GM19238 (cell line): ENCODE results near the gene ADRB2.

Experiments used
- DNase-seq: peaks from one replicate; pipeline ENCODE4 v3.0.0; 2011; ENCODE audit warnings: low spot score; ENCODE audit not compliant: insufficient read length

ADRB2 gene

GRCh38 chr5:148830211-148830610 lies 3.8 kb downstream of the ADRB2 start:
- no peak for DNase-seq

DNA sequence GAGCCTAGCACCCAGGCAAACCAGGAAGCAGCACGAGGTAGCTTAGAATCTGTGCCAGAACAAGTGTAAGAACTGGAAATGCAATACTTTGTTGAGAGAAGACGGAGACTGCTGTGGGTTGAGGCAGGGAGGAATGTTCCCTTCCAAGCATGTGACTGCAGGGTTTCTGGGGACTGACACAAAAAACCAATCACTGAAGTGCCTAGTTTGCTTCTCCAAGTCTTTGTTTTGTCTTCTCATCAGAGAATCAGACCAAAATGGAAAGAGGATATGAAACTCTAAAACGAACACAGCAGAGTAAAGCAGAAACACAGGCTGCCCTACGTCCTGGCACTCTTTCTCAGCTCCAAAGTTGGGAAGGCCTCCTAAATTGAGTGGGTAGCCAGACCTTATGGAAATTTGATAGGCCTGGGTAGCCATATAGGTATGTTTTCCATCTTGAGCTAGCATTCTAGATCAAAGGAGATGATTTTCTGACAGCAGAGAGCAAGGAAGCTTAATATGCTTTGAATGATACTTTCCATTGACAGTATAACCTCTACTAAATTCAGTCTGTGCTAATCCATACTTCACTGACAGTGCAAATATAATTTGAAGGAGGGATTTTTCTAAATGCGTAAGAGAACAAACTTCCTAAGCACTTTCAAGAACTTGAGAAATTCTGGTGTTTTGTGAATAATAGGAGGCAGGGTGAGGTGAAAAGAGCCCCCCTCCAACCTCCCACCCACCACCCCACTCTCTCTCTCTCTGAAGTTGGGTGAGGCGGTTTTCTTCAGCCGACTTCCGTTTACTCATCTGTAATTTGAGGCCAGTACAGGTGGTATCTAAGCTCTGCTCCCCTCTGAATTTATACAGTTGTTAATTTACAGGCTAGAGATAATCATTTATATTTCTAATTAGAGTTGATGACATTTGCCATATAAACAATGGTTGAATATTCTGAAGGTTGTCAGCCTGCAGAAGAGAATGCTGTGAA lies 5.5 kb downstream of the ADRB2 start:
- no peak for DNase-seq

- no peak for DNase-seq
Observed at GRCh38 chr5:148833122-148833521, 6.7 kb downstream of the ADRB2 start.

DNA sequence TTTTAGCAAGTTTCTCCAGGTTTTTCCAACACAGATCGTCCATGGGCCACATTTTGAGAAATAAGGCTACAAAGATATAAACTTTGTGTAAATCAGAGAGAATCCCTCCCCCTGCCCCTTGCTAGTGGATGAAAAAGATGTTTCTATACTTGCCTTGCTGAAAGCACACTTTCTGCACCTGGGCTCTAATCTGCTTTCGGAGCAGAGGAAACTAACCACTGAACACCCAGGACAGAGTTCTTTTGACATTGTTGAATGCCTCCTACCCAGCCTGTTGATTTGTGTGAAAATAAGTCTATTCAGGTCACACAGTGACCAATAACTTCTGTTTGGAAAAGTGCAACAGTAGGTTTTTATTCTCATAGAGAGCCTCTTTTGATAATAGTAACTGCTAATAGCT lies 7.5 kb downstream of the ADRB2 start:
- no peak for DNase-seq

DNA sequence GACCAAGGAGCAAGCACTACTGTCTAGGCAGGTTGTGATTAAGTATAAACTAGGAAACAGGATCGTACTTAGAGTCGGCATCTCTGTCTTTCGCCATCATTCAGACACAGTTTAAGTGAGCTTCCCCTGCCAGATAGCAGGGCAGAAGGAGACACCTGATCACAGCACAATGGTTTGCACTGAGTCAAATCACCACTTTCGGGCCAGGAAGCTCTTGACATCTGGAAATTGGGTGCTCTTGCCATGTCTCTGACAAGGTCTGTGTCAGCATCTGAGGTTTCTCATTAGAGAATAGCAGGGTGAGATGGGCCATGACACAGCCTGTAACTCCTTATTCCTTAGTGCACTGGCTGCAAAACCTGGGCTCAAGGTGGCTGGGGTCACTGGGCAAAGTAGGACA lies 8.3 kb downstream of the ADRB2 start:
- no peak for DNase-seq

DNA sequence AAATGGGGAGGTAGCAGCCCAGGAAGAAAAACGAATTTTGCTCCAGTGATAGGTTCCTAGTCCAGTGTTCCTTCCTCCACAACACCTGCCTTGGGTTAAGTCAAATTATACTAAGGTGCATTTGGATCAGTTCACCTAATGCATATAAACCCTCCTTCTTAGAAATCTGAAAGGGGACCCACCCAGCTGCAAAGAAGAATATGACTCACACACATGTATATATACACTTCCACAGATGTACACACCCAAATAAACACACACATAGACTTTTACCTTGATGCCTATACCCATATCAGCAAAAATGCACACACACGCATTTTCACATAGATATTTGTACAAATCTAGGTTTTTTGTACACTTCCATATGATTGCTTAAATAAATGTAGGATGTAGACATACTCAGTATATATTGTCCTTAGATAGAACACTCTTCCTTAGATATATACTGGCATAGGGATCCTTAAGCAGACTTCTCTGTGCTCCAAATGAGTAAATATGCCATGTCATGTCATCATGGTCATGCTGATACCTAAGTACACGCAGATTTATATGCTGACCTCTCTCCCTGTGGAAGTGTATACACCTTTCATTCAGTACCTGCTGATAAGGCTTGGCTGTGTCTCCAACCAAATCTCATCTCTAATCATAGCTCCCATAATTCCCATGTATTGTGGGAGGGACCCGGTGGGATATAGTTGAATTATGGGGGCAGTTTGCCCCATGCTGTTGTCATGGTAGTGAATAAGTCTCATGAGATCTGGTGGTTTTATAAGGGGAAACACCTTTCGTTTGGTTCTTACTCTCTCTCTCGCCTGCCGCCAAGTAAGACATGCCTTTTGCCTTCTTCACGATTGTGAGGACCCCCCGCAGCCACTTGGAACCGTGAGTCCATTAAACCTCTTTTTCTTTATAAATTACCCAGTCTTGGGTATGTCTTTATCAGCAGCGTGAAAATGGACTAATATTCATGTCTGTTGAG lies 10.2 kb downstream of the ADRB2 start:
- DNase-seq = no peak

DNA sequence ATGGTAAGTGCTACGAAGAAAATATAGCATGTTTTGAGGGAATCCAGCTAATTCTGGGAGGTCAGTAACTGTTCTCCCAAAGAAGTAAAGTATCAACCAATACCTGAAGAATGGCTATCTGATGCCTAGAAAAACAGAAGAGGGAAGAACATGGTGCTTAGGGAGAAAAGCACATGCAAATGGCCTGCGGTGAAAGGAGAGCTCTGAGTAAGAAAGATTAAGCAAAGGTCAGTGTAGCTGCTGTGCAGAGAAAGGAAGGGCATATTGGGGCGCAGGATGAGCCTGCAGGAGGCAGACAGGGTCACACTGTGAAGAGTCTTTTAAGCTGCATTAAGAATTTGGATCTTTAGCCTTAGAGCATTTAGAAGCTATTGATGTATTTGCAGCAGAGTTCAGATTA lies 11.0 kb downstream of the ADRB2 start:
- no peak for DNase-seq

DNA sequence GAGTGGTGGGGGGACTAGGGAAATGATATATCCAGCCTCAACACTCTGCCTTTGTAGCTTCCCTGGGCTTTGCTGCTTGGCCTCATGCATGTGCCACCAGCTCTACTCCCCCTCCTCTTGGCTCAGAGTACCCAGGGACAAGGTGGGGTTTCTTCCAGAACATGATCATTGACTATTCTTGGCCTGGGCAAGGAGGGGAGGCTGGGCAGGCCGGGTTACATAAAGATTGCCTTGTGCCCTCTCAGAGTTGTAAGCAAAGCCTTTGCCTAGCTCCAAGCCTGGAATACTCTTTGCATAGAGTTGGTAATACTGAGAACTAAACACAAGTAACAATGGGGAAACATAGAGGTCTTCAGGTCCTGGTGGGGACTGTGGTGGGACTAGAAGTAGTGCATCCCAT lies 11.9 kb downstream of the ADRB2 start:
- no peak for DNase-seq

DNA sequence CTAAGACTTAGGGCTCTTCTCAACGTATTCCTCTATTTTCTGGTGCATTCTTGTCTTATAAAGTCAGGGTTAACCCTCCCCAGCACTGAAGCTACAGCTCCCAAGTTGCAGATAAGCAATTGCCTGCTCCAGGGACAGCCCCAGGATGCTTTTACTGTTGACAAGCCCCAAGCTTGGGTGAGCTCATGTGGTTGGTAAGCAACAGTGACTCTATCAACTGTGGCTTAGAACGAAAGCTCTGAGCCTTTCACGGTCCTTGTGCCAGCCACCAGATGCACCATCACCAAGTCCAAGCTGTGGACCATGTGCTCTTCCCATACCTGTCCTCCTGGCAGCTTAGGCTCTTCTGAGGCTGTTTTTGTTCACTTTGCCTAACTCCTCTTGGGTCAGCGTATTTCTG lies 13.5 kb downstream of the ADRB2 start:
- DNase-seq = no peak

GRCh38 chr5:148840531-148840930 lies 14.1 kb downstream of the ADRB2 start:
- no peak for DNase-seq

GRCh38 chr5:148841519-148841918 lies 15.1 kb downstream of the ADRB2 start:
- DNase-seq = no peak

DNA sequence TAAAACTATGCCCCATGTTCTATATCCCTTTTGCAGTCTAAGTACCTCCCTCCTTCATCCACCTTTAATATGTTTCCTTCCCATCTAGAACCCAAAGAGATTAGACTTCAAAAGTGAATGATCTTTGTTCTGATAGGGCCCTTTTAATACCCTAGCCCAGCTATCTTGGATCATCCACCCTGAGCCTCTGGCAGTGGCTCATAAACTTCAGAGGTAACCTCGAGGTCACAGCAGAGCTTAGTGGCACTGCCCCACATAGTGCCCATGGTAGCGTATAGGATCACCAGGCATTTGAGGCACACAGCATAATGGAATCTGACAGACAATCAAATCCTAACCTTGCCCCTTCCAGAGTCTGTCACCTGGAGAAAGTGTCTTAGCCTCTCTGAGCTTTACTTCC lies 15.8 kb downstream of the ADRB2 start:
- DNase-seq = no peak

- no peak for DNase-seq
Observed at GRCh38 chr5:148843510-148844318, 17.3 kb downstream of the ADRB2 start.

GRCh38 chr5:148844433-148845280 lies 18.2 kb downstream of the ADRB2 start:
- DNase-seq = no peak

DNA sequence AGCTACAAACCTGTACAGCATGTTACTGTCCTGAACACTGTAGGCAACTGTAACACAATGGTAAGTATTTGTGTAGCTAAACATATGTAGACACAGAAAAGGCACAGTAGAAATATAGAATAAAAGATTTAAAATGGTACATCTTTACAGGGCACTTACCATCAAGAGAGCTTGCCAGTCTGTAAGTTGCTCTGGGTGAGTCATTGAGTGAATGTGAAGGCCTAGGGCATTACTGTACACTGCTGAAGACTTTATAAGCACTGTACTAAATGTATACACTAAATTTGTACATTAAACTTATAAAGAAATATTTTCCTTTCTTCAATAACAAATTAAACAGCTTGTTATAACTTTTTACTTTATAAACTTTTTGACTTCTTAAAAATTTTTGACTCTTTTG lies 20.5 kb downstream of the ADRB2 start:
- no peak for DNase-seq

DNA sequence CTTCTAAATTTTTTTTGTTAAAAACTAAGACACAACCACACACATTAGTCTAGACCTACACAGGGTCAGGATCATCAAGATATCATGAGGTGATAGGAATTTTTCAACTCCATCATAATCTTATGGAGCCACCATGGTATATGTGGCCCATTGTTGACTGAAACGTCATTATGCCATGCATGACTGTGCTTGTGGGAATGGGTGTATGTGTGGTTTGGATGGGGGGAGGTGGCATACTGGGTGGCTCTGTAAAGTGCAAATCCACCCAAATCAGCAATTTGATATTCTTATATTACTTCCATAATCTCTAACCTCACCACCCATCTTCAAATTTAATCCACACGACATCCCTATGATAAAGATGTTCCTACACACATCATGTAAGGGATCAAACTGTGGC lies 21.0 kb downstream of the ADRB2 start:
- DNase-seq = no peak

DNA sequence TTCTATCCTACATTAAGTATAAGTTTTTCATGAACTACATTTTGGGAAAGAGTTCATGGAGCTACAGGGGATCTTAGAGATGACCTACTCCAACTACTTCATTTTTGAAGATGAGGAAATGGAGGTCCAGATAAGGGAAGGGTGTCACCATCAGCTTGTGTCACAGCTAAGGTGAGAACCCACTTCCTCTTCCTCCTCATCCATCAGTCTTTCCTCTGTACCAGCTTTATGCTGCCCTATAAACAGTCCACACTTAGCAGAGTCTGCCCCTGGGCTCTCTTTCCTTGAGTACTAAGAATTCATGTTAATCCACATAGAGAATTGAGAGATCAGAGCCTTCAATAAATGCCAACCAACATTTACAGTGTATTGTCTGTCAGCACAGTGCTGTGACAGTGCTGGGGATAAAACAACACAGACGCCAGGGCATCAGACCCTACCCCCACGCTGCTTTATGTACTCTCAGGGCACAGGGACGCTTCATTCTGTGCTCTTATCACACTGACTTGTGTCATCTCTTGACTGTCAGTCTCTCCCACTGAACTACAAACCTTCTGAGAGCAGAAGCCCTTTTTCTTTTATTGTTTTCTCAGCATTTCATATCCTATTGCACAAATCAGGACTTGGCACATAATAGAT lies 22.1 kb downstream of the ADRB2 start:
- no peak for DNase-seq

GRCh38 chr5:148849461-148849860 lies 23.1 kb downstream of the ADRB2 start:
- DNase-seq = no peak

- no peak for DNase-seq
Observed at GRCh38 chr5:148850836-148851235, 24.4 kb downstream of the ADRB2 start.

GRCh38 chr5:148853868-148854267 lies 27.5 kb downstream of the ADRB2 start:
- DNase-seq = no peak
